HG02840 (cell line): ENCODE results near the gene MFAP3L.
"Not testable (repeated sequence)": the region's sequence is repeated elsewhere in the genome, so short reads cannot be mapped to it uniquely, and the experiment has no call there.

ENCODE experiments used
- ATAC-seq: cut with Tn5 transposase; IDR thresholded peaks from one replicate; pipeline ENCODE4 v1.9.1; 2021; ENCODE audit warnings: mild to moderate bottlenecking, moderate library complexity, moderate number of reproducible peaks; ENCODE audit not compliant: unreplicated experiment, low FRiP score

Gene MFAP3L

DNA sequence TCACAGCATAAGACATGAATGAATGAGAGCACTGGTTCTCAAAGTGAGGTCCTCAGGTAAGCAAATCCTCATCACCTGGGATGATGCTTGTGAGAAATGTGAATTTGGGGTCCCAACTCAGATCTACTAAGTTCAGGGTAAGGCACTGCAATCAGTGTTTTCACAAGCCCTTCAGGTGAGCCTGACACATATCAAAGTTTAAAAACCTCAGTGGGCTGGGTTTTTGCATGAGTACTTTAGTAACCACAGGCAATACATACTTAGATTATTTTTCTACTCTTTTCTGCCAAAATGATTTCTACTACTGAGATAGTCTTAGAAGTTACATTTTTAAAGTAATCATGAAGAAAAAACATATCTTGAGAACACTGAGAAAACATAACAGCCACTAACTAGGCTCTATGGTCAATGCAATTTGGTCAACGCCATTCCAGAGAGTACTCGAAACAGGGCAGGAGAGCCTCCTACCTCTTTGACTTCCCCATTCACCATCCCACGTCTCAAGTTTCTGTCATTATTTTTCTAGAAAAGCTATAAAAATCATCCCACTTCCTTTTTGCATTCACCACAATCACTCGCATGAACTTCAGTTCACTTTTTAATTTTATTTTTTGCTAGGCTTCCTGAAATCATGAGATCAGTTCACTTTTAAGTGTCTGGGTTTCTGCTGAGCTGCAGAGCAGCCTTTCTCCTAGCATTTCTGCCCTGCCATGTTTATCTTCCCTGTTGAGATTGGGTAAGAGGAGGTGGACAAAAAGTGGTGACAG lies 73.8 kb downstream of the MFAP3L start:
- ATAC-seq, result no peak

DNA sequence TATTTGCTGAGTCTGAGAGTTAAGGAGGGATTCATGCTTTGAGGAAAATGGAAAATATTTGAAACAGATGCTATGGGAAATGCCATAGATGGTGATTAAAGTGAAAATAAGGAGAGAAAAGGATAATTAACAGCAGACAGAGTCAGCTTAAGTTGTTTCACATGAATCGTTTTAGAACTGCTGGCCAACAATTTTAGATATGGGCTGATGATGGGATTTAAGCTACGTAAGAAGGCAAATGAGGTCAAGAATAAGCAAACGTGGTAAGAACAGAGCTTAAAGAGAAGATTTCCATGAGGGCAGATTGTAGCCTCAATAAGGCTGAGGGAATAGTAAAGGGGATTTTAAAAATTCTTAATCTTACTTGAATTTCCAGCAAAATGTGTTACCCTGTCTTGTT lies 77.9 kb downstream of the MFAP3L start:
- no peak for ATAC-seq

DNA sequence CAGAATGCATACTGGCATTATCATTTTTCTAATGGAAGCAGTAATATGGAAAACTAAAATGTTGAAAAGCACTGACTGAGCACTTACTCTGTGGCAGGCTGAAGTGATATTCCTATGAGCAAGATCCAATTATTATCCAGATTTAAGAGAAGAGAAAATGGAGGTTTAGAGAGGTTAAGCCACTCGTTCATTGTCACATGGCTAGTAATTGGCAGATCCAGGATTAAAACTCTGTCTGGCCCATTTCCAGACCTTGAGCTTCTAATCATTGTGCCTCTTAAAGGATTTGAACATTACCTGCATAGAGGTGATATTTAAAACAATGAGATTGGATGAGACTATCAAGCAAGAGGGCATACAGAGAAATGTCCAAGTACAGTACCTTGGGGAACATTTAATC lies 80.6 kb downstream of the MFAP3L start:
- ATAC-seq, result no peak

DNA sequence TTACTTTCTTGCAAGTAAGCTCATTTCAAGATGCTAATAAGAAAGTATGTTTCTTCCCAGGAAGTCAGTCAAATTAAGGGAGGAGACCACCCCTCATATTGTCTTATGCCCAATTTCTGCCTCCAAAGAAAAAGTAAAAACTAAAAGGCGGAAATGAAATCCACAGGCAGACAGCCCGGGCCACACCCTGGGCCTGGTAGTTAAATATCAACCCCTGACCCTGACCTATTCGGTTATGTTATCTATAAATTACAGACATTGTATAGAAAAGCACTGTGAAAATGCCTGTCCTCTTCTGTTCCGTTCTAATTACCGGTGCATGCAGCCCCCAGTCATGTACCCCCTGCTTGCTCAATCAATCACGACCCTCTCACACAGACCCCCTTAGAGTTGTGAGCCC lies 82.6 kb downstream of the MFAP3L start:
- not testable (repeated sequence) for ATAC-seq

DNA sequence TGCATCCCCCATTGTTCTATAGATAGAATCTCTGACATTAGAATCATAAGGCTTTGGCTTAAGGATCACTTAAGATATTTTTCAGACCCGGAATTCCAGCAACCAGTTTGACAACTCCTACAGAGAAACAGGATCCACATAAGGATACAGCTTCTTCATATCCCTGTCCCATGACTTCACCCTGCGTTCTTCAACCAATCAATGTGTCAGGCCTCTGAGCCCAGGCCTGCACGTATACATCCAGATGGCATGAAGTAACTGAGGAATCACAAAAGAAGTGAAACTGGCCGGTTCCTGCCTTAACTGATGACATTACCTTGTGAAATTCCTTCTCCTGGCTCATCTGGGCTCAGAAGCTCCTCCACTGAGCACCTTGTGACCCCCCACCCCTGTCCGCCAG lies 85.1 kb downstream of the MFAP3L start:
- ATAC-seq, result no peak

DNA sequence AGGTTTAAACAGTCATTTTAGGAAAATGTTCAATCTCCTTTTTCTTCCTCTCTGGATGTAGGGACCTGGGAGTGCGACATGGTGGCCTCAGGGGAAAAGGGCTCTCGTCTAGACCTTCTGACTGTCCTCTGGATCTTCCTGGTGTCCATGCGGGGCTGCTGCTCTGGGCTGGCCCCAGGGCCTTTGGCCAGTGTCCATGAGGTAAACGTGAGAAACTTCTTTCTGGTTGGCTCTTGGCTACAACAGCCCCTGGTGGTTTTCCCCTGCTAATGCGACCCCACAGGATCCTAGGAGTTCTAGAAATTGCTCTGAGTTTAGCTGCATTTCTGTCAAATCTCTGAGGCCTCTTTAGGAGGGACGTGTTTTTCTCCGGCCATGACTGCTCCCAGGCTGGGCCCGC lies 85.7 kb downstream of the MFAP3L start:
- no peak for ATAC-seq
